PC-3 (cell line): ENCODE results near the gene COMTD1.

Experiments
- EZH2phosphoT487 ChIP-seq: fragments of 300-600 bp; sonication (generic); IDR thresholded peaks from 2 replicates; pipeline ENCODE4 v1.6.1; 2018; ENCODE audit warnings: mild to moderate bottlenecking, antibody characterized with exemption, low read length, borderline replicate concordance
- TF ChIP-seq, protein P1 (sequence below): fragments of 300-600 bp; sonication (generic); conservative IDR thresholded peaks from 2 replicates; pipeline ENCODE4 v1.5.1; 2017; ENCODE audit warnings: antibody characterized with exemption, low read depth, mild to moderate bottlenecking, low read length

GRCh38 chr10:75187961-75188426 is 47.8 kb downstream of the COMTD1 start:
- TF ChIP-seq, protein P1, sequence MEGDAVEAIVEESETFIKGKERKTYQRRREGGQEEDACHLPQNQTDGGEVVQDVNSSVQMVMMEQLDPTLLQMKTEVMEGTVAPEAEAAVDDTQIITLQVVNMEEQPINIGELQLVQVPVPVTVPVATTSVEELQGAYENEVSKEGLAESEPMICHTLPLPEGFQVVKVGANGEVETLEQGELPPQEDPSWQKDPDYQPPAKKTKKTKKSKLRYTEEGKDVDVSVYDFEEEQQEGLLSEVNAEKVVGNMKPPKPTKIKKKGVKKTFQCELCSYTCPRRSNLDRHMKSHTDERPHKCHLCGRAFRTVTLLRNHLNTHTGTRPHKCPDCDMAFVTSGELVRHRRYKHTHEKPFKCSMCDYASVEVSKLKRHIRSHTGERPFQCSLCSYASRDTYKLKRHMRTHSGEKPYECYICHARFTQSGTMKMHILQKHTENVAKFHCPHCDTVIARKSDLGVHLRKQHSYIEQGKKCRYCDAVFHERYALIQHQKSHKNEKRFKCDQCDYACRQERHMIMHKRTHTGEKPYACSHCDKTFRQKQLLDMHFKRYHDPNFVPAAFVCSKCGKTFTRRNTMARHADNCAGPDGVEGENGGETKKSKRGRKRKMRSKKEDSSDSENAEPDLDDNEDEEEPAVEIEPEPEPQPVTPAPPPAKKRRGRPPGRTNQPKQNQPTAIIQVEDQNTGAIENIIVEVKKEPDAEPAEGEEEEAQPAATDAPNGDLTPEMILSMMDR: peak; percentile 98
- TF ChIP-seq EZH2phosphoT487: no peak
